Measurements from ENCODE around the gene XXYLT1.
"Not testable (repeated sequence)": the region's sequence is repeated elsewhere in the genome, so short reads cannot be mapped to it uniquely, and the experiment has no call there.

The XXYLT1 gene, protein sequence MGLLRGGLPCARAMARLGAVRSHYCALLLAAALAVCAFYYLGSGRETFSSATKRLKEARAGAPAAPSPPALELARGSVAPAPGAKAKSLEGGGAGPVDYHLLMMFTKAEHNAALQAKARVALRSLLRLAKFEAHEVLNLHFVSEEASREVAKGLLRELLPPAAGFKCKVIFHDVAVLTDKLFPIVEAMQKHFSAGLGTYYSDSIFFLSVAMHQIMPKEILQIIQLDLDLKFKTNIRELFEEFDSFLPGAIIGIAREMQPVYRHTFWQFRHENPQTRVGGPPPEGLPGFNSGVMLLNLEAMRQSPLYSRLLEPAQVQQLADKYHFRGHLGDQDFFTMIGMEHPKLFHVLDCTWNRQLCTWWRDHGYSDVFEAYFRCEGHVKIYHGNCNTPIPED

DNA sequence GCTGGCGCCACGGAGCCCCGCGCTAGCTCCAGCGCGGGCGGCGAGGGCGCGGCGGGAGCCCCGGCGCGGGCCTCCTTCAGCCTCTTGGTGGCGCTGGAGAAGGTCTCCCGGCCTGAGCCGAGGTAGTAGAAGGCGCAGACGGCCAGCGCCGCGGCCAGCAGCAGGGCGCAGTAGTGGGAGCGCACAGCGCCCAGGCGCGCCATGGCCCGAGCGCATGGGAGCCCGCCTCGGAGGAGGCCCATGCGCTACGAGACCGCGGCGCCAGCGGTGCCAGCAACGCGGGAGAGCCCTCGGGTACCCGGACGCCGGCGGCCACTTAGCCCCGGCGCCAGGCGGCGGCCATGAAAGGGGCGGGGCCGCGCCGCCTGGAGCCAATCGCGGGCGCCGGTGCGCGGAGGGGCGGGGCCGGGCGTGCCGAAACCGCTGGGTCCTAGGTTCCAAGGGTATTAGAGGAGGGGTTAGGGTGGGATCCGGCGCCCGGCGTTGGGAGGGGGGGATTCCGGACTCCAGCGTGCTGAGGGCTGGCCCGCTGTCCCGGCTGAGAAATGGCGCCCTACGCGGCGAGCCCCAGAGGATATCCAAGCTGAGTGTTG is at the start of gene XXYLT1:
XXYLT1 (minus strand) TSS at position 343 of the 593 bp plus-strand sequence; CDS start at position 242, 101 bp downstream.
- H3K36me3 Mint-ChIP-seq, result peaks cover 4% of the 10 kb centered on the region
- H3K9me3 Mint-ChIP-seq (ENCODE audit: low read depth), result no peaks in the 10 kb centered on the region
- H3K27ac Mint-ChIP-seq, result peak within 1 kb of the TSS; percentile 84
- H3K4me3 Mint-ChIP-seq, result peak within 1 kb of the TSS; percentile 89
- no peaks in the 10 kb centered on the region for H3K27me3 Mint-ChIP-seq
- peaks cover 24% of the 10 kb centered on the region for H3K4me1 Mint-ChIP-seq (ENCODE audit: low read depth)

DNA sequence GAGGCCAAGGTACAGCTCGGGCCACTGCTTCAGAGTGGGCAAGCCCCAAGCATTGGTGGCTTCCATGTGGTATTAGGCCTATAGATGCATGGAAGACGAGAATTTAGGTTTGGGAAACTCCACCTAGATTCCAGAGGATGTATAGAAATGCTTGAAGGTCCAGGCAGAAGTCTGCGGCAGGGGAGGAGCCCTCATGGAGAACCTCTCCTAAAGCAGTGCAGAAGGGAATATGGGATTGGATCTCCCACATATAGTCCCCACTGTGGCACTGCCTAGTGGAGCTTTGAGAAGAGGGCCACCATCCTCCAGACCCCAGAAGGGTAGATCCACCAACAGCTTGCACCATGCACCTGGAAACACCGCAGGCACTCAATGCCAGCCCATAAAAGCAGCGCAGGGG is 48.1 kb upstream of the XXYLT1 start:
- H3K4me1 Mint-ChIP-seq (ENCODE audit: low read depth), result peaks cover 11% of the 10 kb centered on the region
- H3K9me3 Mint-ChIP-seq (ENCODE audit: low read depth), result peaks cover 4% of the 10 kb centered on the region
- H3K36me3 Mint-ChIP-seq, result peaks cover 26% of the 10 kb centered on the region
- H3K4me3 Mint-ChIP-seq, result no peak overlapping the region
- H3K27ac Mint-ChIP-seq, result no peak overlapping the region
- H3K27me3 Mint-ChIP-seq, result no peaks in the 10 kb centered on the region

DNA sequence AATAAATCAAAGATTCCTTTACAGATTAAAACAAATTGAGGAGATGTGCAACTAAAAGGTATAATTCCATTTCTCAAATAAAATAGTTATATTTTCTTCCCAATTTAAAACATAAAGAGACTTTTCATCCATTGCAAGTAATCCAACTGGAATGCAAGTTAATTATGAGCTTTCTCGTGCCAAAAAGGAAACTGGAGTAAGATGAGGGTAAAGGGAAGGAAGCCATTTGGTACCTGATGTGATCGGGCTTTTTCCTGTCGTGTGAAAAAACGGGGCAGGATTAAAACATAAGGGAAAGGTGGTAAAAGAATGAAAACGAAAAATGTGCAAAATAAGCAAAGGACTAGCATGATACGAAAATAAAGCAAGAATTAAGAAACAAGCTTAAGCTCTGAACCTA is 41.8 kb upstream of the XXYLT1 start:
- Mint-ChIP-seq H3K27ac (no peak overlapping the region), H3K36me3 (no peaks in the 10 kb centered on the region)

DNA sequence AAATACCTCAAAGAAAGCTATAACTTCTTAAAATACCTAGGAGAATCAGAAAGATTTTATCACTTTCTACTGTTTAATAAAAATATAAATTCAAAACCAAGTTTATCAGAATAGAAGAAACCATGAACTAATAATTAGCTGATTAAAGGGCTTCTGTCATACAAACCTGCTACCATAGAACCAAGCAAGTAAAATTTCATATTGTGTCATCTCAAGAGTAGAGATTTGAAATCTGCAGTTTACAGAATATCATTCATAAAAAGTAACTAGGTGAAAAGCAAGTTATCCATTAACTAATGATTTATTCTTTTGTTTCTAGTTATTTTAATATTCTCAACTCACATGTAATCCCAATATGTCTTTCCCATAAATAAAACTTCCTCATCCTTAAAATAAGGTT is 36.8 kb upstream of the XXYLT1 start:
- Mint-ChIP-seq H3K36me3 (no peaks in the 10 kb centered on the region), H3K9me3 (ENCODE audit: low read depth) (no peaks in the 10 kb centered on the region), H3K4me3 (no peak overlapping the region), H3K27ac (no peak overlapping the region), H3K27me3 (no peaks in the 10 kb centered on the region), H3K4me1 (ENCODE audit: low read depth) (no peaks in the 10 kb centered on the region)

More for the DNA sequence above, 41.8 kb upstream of the XXYLT1 start:
- Mint-ChIP-seq H3K27me3 (no peaks in the 10 kb centered on the region), H3K4me1 (ENCODE audit: low read depth) (no peaks in the 10 kb centered on the region), H3K9me3 (ENCODE audit: low read depth) (no peaks in the 10 kb centered on the region), H3K4me3 (no peak overlapping the region)

DNA sequence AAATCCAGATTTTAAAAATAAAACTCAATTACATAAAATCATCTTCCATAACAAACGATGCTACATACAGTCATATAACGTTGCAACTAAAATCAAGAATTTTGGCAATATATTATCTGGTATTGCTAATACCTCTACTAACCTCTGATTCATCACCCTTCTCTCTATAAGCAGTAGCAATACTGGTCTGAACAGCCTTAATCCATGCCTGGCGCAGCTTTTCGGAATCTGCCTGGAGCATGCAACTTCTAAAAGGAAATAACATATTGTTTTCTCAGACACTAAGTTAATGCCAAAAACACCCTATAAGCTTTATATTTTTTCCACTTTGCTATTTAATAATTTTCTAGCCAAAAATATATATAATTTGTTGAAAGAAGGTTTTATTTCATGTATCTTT is 35.4 kb upstream of the XXYLT1 start:
- no peaks in the 10 kb centered on the region for H3K9me3 Mint-ChIP-seq (ENCODE audit: low read depth)
- H3K4me3 Mint-ChIP-seq, result no peak overlapping the region
- peaks cover 3% of the 10 kb centered on the region for H3K36me3 Mint-ChIP-seq
- no peaks in the 10 kb centered on the region for H3K4me1 Mint-ChIP-seq (ENCODE audit: low read depth)
- H3K27me3 Mint-ChIP-seq, result no peaks in the 10 kb centered on the region
- peak overlapping the region; percentile 30 for H3K27ac Mint-ChIP-seq

DNA sequence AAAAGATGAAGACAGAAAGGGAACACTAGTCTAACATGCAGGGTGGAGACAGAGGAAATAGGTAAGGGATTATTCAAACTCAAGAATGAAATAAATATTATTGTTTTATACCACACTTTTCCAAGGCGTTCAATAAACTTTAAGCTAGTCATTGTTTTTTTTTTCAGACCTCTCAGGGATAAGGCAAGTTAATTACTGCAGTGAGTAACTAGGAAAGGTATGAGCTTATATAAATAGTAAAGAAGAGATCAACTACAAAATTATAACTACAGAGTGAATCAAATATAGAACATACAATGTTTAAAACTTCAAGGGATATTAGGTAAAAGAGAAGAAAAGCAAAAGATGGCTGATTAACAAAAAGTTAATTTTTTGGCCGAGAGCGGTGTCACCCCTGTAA is 31.5 kb upstream of the XXYLT1 start:
- no peaks in the 10 kb centered on the region for H3K27me3 Mint-ChIP-seq
- H3K27ac Mint-ChIP-seq, result no peak overlapping the region
- peaks cover 3% of the 10 kb centered on the region for H3K36me3 Mint-ChIP-seq
- no peak overlapping the region for H3K4me3 Mint-ChIP-seq
- no peaks in the 10 kb centered on the region for H3K9me3 Mint-ChIP-seq (ENCODE audit: low read depth)
- peaks cover 2% of the 10 kb centered on the region for H3K4me1 Mint-ChIP-seq (ENCODE audit: low read depth)

DNA sequence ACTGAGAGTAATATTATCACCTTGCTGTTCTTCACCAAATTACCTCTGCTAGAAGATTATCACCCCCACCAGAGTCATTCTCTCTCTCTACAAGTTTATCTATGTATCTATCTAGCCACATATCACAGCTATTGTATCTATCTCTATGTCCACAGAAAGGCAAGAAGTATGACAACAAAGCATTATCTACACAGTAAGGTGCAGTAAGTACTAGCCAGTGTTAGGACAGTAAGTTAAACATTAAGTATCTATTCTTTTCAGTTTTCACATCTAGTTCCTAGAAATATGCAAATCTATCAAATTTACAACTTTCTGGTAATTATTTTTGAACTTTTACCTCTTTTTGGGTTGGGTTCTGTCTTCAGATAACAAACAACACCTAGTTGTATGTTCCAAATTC is 26.5 kb upstream of the XXYLT1 start:
- no peaks in the 10 kb centered on the region for H3K27me3 Mint-ChIP-seq
- H3K9me3 Mint-ChIP-seq (ENCODE audit: low read depth), result no peaks in the 10 kb centered on the region
- no peak overlapping the region for H3K4me3 Mint-ChIP-seq
- H3K4me1 Mint-ChIP-seq (ENCODE audit: low read depth), result peaks cover 2% of the 10 kb centered on the region
- peak overlapping the region; percentile 25 for H3K27ac Mint-ChIP-seq
- H3K36me3 Mint-ChIP-seq, result peaks cover 3% of the 10 kb centered on the region

DNA sequence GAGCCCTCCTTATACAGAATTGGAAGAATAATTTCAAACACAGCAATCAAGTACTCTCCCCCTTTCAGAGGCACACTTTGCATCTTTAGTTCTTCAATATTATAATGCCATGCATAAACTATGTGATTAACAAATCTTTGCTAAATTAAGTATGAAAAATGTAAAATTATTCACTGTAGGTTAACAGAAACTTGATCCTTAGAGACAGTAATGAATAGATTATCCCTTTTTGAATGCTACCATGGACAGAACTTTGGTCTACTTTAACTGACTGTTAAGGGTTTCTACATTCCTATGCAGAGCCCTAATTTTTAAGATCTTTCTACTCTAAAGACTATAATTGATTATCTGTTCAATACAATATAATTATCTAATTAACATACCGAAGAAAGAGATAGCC is 25.7 kb upstream of the XXYLT1 start:
- Mint-ChIP-seq H3K27ac (no peak overlapping the region), H3K36me3 (peaks cover 3% of the 10 kb centered on the region), H3K27me3 (no peaks in the 10 kb centered on the region), H3K4me3 (no peak overlapping the region), H3K9me3 (ENCODE audit: low read depth) (no peaks in the 10 kb centered on the region), H3K4me1 (ENCODE audit: low read depth) (peaks cover 2% of the 10 kb centered on the region)

DNA sequence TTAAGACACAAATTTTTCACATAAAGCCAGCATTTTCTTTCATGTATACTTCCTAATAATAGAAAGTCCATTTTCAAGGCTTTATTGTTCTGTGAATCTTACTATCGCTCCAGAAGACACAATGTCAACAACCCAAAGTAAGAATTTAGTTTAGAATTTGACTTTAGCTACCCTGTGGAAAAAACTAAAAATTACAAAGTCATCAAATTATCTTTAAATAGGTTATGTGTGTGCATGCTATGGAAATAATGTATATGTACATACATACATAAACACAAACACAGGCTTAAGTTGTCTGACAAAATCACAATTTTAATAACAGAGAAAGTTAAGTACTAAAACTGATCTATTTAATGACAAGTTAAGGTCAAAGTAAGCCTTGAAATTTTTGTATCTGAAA is 20.2 kb upstream of the XXYLT1 start:
- no peaks in the 10 kb centered on the region for H3K9me3 Mint-ChIP-seq (ENCODE audit: low read depth)
- H3K27me3 Mint-ChIP-seq, result no peaks in the 10 kb centered on the region
- no peak overlapping the region for H3K27ac Mint-ChIP-seq
- peaks cover 4% of the 10 kb centered on the region for H3K36me3 Mint-ChIP-seq
- H3K4me1 Mint-ChIP-seq (ENCODE audit: low read depth), result no peaks in the 10 kb centered on the region
- H3K4me3 Mint-ChIP-seq, result no peak overlapping the region

DNA sequence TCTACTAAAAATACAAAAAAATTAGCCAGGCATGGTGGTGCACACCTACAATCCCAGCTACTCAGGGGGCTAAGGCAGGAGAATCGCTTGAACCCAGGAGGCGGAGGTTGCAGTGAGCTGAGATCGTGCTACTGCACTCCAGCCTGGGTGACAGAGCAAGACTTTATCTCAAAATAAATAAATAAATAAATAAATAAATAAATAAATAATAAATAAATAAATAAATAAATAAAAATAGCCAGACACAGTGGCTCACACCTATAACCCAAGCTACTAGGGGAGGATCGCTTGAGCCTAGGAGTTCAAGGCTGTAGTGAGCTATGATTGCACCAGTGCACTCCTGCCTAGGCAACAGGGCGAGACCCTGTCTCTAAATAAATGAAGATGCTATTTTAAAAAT is 19.7 kb upstream of the XXYLT1 start:
- H3K4me1 Mint-ChIP-seq (ENCODE audit: low read depth); H3K27ac Mint-ChIP-seq; H3K9me3 Mint-ChIP-seq (ENCODE audit: low read depth); H3K27me3 Mint-ChIP-seq; H3K36me3 Mint-ChIP-seq; H3K4me3 Mint-ChIP-seq: not testable (repeated sequence)

DNA sequence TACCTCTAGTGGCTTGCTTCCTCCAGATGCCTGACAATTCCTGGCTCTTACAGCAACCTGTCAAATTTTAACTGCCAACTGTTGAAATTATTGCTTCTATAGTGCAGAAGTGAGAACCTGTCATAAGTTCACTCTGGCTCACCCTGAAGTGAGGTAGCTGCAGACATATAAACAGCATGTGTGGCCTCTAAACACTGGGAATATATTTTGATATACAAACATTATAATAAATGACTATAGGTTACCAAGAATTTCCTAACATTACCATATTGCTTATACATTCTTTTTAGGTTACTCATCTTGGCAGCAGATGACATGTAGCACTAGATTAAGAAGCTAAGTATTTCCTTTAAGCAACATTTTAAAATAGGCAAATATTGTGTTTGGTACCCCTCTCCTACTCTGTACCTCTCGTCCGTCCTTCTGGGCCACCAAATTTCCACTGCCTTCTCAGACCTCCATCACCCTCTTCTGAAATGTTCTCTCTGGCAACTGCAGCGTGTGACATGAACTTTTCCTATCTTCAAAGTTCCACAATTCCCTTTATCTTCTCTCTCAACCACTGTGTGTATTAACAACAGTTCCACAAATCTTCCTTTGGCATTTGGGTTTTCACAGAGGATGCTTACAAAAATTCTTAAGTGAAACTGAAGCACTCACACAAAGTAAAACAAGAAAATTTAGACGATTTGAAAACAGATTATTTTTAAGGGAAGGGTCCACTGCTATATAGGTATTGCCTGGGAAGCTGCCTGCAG is 15.3 kb upstream of the XXYLT1 start:
- Mint-ChIP-seq H3K9me3 (ENCODE audit: low read depth) (no peaks in the 10 kb centered on the region), H3K27me3 (no peaks in the 10 kb centered on the region), H3K36me3 (peaks cover 4% of the 10 kb centered on the region), H3K4me3 (no peak overlapping the region), H3K4me1 (ENCODE audit: low read depth) (peaks cover 10% of the 10 kb centered on the region), H3K27ac (no peak overlapping the region)

DNA sequence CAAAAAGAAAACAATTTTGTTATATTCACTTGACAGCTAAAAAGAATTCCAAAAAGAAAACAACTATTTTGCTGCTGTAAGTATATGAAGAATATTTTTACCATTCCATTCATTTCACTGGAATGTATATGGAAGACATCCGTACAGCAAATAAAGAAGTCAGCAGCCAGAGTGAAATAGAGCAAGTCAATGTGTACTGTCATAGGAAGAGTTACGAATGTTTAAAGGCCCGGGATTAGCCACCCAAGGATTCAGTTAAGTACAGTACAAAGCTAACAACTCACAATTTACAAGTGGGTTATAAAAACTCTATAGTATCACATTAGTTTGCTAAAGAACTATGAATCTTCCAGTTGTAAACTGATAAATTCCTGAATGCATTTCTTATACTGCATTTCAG is 14.4 kb upstream of the XXYLT1 start:
- Mint-ChIP-seq H3K36me3 (peaks cover 4% of the 10 kb centered on the region), H3K27me3 (no peaks in the 10 kb centered on the region), H3K9me3 (ENCODE audit: low read depth) (no peaks in the 10 kb centered on the region)

DNA sequence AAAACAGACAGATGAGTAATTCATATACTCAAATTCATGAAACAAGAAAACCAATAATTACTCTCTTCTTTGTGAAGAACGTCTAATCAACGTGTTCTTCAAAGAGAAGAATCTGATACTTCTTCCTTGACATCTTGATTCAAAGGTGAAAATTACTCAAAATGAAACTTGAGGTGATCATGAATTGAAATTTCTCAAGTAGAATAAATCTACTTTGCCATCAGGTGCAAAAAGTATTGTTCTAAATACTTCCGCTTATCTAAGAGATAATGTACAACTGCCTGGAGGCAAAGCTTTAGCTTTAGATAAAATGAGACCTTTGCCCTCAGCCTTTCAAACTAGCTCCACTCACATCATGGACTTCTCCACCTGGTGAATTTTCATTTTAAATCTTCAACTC is 13.9 kb upstream of the XXYLT1 start:
- H3K4me3 Mint-ChIP-seq, result no peak overlapping the region
- H3K27ac Mint-ChIP-seq, result no peak overlapping the region
- H3K9me3 Mint-ChIP-seq (ENCODE audit: low read depth), result no peaks in the 10 kb centered on the region
- H3K27me3 Mint-ChIP-seq, result no peaks in the 10 kb centered on the region
- H3K36me3 Mint-ChIP-seq, result peaks cover 4% of the 10 kb centered on the region
- peaks cover 10% of the 10 kb centered on the region for H3K4me1 Mint-ChIP-seq (ENCODE audit: low read depth)

More for the DNA sequence above, 14.4 kb upstream of the XXYLT1 start:
- H3K27ac Mint-ChIP-seq, result no peak overlapping the region
- peaks cover 10% of the 10 kb centered on the region for H3K4me1 Mint-ChIP-seq (ENCODE audit: low read depth)
- no peak overlapping the region for H3K4me3 Mint-ChIP-seq

DNA sequence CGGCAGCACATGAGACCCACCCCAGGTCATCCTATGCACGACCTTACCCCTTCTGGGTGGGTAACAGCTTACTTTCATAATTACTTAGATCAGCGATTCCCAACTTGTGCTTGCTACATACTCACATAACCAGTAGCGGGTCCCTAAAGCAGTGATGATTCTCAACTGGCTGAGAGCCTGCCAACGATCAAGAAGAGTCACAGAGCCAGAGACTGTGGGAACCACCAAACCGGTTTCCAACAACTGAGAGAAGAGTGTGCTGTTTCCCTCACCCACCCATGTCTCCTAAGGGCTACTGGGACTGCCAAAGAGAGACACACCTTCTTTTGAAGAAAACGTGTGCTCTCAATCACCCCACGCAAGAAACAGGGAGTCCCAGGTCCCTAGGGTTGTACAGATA is 12.0 kb upstream of the XXYLT1 start:
- Mint-ChIP-seq H3K4me1 (ENCODE audit: low read depth) (peaks cover 10% of the 10 kb centered on the region), H3K4me3 (no peak overlapping the region), H3K27me3 (no peaks in the 10 kb centered on the region), H3K9me3 (ENCODE audit: low read depth) (no peaks in the 10 kb centered on the region), H3K27ac (no peak overlapping the region), H3K36me3 (peaks cover 2% of the 10 kb centered on the region)

DNA sequence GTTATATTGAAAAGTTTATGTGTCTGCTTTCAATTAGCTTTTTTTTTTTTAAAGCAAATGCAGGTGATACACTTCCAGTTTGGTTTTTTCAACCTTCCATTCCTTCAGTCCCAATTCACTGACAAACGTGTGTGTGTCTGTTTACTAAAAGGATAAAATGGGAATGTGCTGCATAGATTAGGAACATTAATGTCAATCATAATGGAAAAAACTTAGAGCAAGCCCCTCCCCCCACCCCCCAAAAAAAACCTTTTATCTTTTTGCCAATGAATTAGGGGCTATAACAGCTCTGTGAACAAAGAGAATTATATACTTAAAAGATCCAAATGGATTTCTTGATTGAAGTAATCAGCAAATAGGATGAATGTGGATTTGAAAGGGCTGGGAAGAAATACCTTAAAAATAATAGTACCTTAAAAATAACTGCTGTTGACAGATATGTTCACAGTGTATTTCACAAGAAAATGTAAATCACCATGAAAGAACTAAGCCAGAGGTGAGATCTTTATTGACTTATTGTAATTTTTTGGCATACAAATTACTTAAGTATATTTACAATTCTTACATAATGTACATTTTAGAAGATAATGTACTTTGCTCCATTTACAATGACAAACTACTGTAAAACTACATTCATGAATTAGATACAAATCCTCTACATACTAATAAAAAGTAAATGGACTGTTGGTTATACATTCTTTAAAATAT is 3.5 kb upstream of the XXYLT1 start:
- Mint-ChIP-seq H3K27ac (peak overlapping the region; percentile 41), H3K9me3 (ENCODE audit: low read depth) (no peaks in the 10 kb centered on the region), H3K27me3 (no peaks in the 10 kb centered on the region), H3K36me3 (no peaks in the 10 kb centered on the region), H3K4me1 (ENCODE audit: low read depth) (peaks cover 12% of the 10 kb centered on the region), H3K4me3 (no peak overlapping the region)
